GM12878 (cell line): ENCODE results near the gene PTGFRN. TPM values are rescaled to one million over a fixed set of nuclear protein-coding genes. Genes with fewer than 3 reads are reported as not detected.

Source experiments
- ATAC-seq: fragments of 200-7000 bp; cut with Tn5 transposase; 3 replicates; pipeline ENCODE4 v1.9.1; 2020; ENCODE audit warnings: mild to moderate bottlenecking, moderate library complexity
- BruUV-seq: library from RNA; stranded (reverse); fragments of 400-500 nt; replicated peaks from 2 replicates; lab custom pipeline; 2021; lab: Mats Ljungman, UMichigan
- CTCF ChIA-PET: fragments of 300-600 bp; sonication (Branson Sonifier 250); formaldehyde crosslinking; extraction: SDS; loops from one replicate; lab custom pipeline; 2021; ENCODE audit warnings: inconsistent platforms; lab: Yijun Ruan, JAX
- POLR2A ChIA-PET: fragments of 350-600 bp; formaldehyde crosslinking; extraction: SDS; loops from one replicate; lab custom pipeline; 2021; ENCODE audit warnings: inconsistent platforms; lab: Charles Lee
- RAD21 ChIA-PET: fragments of 300-600 bp; sonication (Branson Sonifier 250); formaldehyde crosslinking; loops from one replicate; lab custom pipeline; 2023; ENCODE audit warnings: antibody characterized with exemption; ENCODE audit not compliant: unreplicated experiment; lab: Charles Lee
- SMC1A ChIA-PET: fragments of 300-600 bp; sonication (Branson Sonifier 250); formaldehyde crosslinking; loops from one replicate; lab custom pipeline; 2023; ENCODE audit not compliant: unreplicated experiment, uncharacterized antibody; lab: Charles Lee
- DNase-seq: peaks from one replicate; pipeline ENCODE4 v3.0.0-alpha.2; 2011; ENCODE audit warnings: low read depth, low spot score
- FAIRE-seq: peaks from 3 replicates; lab custom pipeline; 2011; peaks lifted over from hg19 to GRCh38; lab: Jason Lieb, UNC
- H2AFZ ChIP-seq: 2 replicates; pipeline ENCODE4 v1.6.0; 2011; ENCODE audit warnings: low read depth, low read length, control low read depth; ENCODE audit not compliant: control insufficient read depth
- H3K27ac ChIP-seq: 2 replicates; pipeline ENCODE4 v1.5.1; 2011; ENCODE audit warnings: control low read depth; ENCODE audit not compliant: control insufficient read depth, insufficient read depth
- H3K27me3 ChIP-seq, 2 experiments: replicated peaks in 1 of 2; 2 replicates each; pipeline versions ENCODE4 v1.6.0 to v1.6.1; 2011; ENCODE audit warnings: low read length in 1 of 2; ENCODE audit not compliant: control insufficient read depth in 2 of 2, insufficient read depth in 2 of 2
- H3K36me3 ChIP-seq, 2 experiments: 2 replicates each; pipeline ENCODE4 v1.5.1; 2011; ENCODE audit warnings: low read length in 1 of 2; ENCODE audit not compliant: control insufficient read depth in 2 of 2, insufficient read depth in 2 of 2
- H3K4me1 ChIP-seq: 2 replicates; pipeline ENCODE4 v1.6.1; 2011; ENCODE audit warnings: mild to moderate bottlenecking, low read length, moderate library complexity, mixed read lengths; ENCODE audit not compliant: control insufficient read depth, insufficient read depth
- H3K4me2 ChIP-seq: 2 replicates; pipeline ENCODE4 v1.6.0; 2011; ENCODE audit warnings: control low read depth; ENCODE audit not compliant: control insufficient read depth, insufficient read depth
- H3K4me3 ChIP-seq: fragments of 200-600 bp; sonication (generic); 2 replicates; pipeline ENCODE4 v1.5.1; 2016
- H3K79me2 ChIP-seq: 2 replicates; pipeline ENCODE4 v1.6.0; 2011; ENCODE audit warnings: low read length; ENCODE audit not compliant: control insufficient read depth, insufficient read depth
- H3K9ac ChIP-seq: 2 replicates; pipeline ENCODE4 v1.8.0; 2011; ENCODE audit warnings: low read length, control low read depth, mixed read lengths; ENCODE audit not compliant: control insufficient read depth, insufficient read depth
- H3K9me3 ChIP-seq: replicated peaks from 3 replicates; pipeline ENCODE4 v1.5.1; 2011; ENCODE audit warnings: mild to moderate bottlenecking, low read length; ENCODE audit not compliant: control insufficient read depth, insufficient read depth
- H4K20me1 ChIP-seq: 2 replicates; pipeline ENCODE4 v1.6.0; 2011; ENCODE audit not compliant: control insufficient read depth, insufficient read depth
- ATF7 ChIP-seq: fragments of 450-650 bp; IDR thresholded peaks from 2 replicates; pipeline ENCODE4 v1.6.1; 2016; ENCODE audit warnings: low read depth, mild to moderate bottlenecking
- BACH1 ChIP-seq: fragments of 450-650 bp; IDR thresholded peaks from 2 replicates; pipeline ENCODE4 v1.6.1; 2017; ENCODE audit warnings: mild to moderate bottlenecking, borderline replicate concordance
- FOXK2 ChIP-seq: fragments of 450-650 bp; IDR thresholded peaks from 2 replicates; pipeline ENCODE4 v1.6.1; 2017; ENCODE audit warnings: mild to moderate bottlenecking, moderate library complexity
- GATAD2B ChIP-seq: fragments of 450-650 bp; conservative IDR thresholded peaks from 2 replicates; pipeline ENCODE4 v1.6.1; 2017; ENCODE audit warnings: low read depth, mild to moderate bottlenecking, moderate library complexity
- HDAC6 ChIP-seq: fragments of 200-600 bp; sonication (generic); IDR thresholded peaks from one replicate; pipeline ENCODE4 v1.8.0; 2017; ENCODE audit warnings: antibody characterized with exemption; ENCODE audit not compliant: unreplicated experiment
- JUNB ChIP-seq: IDR thresholded peaks from 2 replicates; pipeline ENCODE4 v1.6.1; 2016; ENCODE audit warnings: antibody characterized with exemption, mild to moderate bottlenecking
- NRF1 ChIP-seq: conservative IDR thresholded peaks from 2 replicates; pipeline ENCODE4 v1.6.1; 2011; ENCODE audit warnings: mild to moderate bottlenecking, low read depth, low read length, improper control_type of control experiment
- RBBP5 ChIP-seq: fragments of 200-600 bp; sonication (generic); conservative IDR thresholded peaks from 2 replicates; pipeline ENCODE4 v1.6.1; 2016
- RELB ChIP-seq: fragments of 450-650 bp; IDR thresholded peaks from 2 replicates; pipeline ENCODE4 v1.6.1; 2017; ENCODE audit warnings: low read depth, mild to moderate bottlenecking, moderate library complexity
- ZNF24 ChIP-seq: fragments of 450-650 bp; IDR thresholded peaks from 2 replicates; pipeline ENCODE4 v1.6.1; 2017; ENCODE audit warnings: antibody characterized with exemption, mild to moderate bottlenecking
- ZZZ3 ChIP-seq: IDR thresholded peaks from 2 replicates; pipeline ENCODE4 v1.6.1; 2011; ENCODE audit warnings: low read depth; ENCODE audit not compliant: control insufficient read depth, insufficient read length
- WGBS: methylation state at CpG from one replicate; pipeline ENCODE4 v1.1.6; 2016; ENCODE audit warnings: low lambda C conversion rate; ENCODE audit not compliant: insufficient replicate concordance, insufficient coverage; ENCODE audit errors: missing lambda C conversion rate; 5-methylcytosine and 5-hydroxymethylcytosine counted together
- in situ Hi-C: fragments of 300-500 bp; cut with MboI; formaldehyde crosslinking; loops from 9 replicates; pipeline ENCODE4 v1.14.3; 2018; ENCODE audit warnings: mixed read lengths
- intact Hi-C: fragments of 100-400 bp; cut with micrococcal nuclease; formaldehyde crosslinking; loops from one replicate; pipeline ENCODE4 v1.14.2; 2022; ENCODE audit not compliant: unreplicated experiment
- polyA plus RNA-seq, 11 experiments: library from polyadenylated mRNA; depleted of rRNA in 4 of 11; unstranded in 6 of 11; stranded (reverse) in 5 of 11; fragments of >200 nt; fragmentation: Nextera tagmentation in 4 of 11; fragmentation: Illumina TruSeq in 1 of 11; extraction: Ambion mirVana in 4 of 11; extraction: Trizol in 1 of 11; gene quantifications; 1 replicate in 1 of 11; 2 replicates in 10 of 11; pipeline versions ENCODE4 v1.2.1 to v1.2.3, GENCODE V29; 2011 to 2016; ENCODE audit warnings: inconsistent platforms in 2 of 11, missing spikeins in 2 of 11, low read depth in 1 of 11
- total RNA-seq, 4 experiments: library from RNA; depleted of rRNA in 3 of 4; stranded (reverse); fragments of >200 nt in 3 of 4; fragmentation: Illumina TruSeq in 1 of 4; extraction: Trizol in 1 of 4; gene quantifications; 2 replicates each; pipeline versions ENCODE4 v1.2.1 to v1.2.3, GENCODE V29; 2013 to 2021

Gene PTGFRN
- total and polyA plus RNA-seq, 10 of the 15 experiments (the other 5 are each of a cell fraction or from before 2014, with no cell fraction given) = 2.7 to 8.3 (median 5.1) TPM

- TF ChIP-seq ATF7 (no peak), FOXK2 (no peak), JUNB (no peak), ZNF24 (no peak), ZZZ3 (no peak), NRF1 (no peak), GATAD2B (no peak), RBBP5 (no peak), HDAC6 (no peak), BACH1 (no peak), RELB (no peak)
- Histone ChIP-seq H3K4me2 (no peak overlapping the region), H3K36me3 (no peaks in the 10 kb centered on the region), H3K4me1 (no peaks in the 10 kb centered on the region), H3K79me2 (no peaks in the 10 kb centered on the region), H3K4me3 (no peak overlapping the region), H3K9me3 (no peaks in the 10 kb centered on the region; the same call in 2 of the 3 replicates), H3K9ac (no peak overlapping the region), H3K27ac (no peak overlapping the region), H2AFZ (no peak overlapping the region), H3K27me3 (no peaks in the 10 kb centered on the region; a peak in 1 of 4 replicates), H4K20me1 (no peaks in the 10 kb centered on the region)
- DNase-seq (no peak), FAIRE-seq (no peak), ATAC-seq (no peak)
- no TSS peak for BruUV-seq
- intact Hi-C loops = no loop called here
- POLR2A ChIA-PET = interaction anchor here (1.0 to 1.2 kb wide), 2 partner anchors 10 to 13 kb away, joined by 3 to 4 read pairs; no protein-coding TSS in a partner anchor
- SMC1A ChIA-PET = interaction anchor here (0.7 to 2.2 kb wide), 7 partner anchors 9 to 723 kb away, joined by 3 to 7 read pairs (median 4); no protein-coding TSS in a partner anchor
- WGBS = 45% methylated on average over 5 of the region's 5 CpGs
- in situ Hi-C loops = no loop called here
- RAD21 ChIA-PET = interaction anchor here (0.9 to 1.6 kb wide), 3 partner anchors 10 to 155 kb away, joined by 3 to 4 read pairs (median 4); no protein-coding TSS in a partner anchor
- CTCF ChIA-PET = interaction anchor here (0.6 to 1.7 kb wide), 6 partner anchors 9 to 165 kb away, joined by 3 to 5 read pairs (median 3); no protein-coding TSS in a partner anchor
Measured at GRCh38 chr1:116902027-116902426, 7.7 kb upstream of the PTGFRN start.
